ENCODE data around the gene GBX2.

The GBX2 gene

DNA sequence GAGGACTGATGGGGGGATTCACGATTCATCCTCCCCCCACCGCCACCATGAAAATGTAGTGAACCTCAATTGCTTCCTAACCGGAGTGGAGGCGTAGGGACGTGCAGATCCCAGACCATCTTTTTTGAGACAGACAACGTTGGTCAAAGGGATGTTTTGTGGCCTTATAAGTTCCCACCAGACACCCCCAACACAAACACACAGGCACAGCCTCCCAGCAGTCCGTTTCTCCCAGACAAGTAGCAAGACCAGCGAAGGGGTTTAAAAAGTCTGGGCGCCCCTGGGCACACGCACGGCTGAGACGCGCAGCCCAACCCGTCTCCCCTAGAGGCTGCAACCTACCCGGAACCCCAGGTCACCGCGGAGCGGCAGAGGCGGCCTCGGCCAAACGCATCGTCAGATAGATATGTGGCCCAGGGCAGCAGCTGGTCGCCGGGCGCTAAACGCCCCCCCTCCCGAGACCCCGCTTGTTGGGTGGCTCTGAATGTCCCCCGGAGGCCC, 1.3 kb downstream of the GBX2 start:
- Histone ChIP-seq H3K4me3 (ENCODE audit: low read depth, low read length) (peak overlapping the region; percentile 60), H3K27ac (ENCODE audit: low read depth, low read length) (no peak overlapping the region), H3K27me3 (ENCODE audit: insufficient read depth, low read length) (peaks cover 100% of the 10 kb centered on the region), H3K79me2 (ENCODE audit: control insufficient read depth, insufficient read depth, low read length, unreplicated experiment) (no peaks in the 10 kb centered on the region), H2AFZ (ENCODE audit: low read length, unreplicated experiment) (no peak overlapping the region), H3K4me1 (ENCODE audit: control insufficient read depth, insufficient read depth, low read length, unreplicated experiment) (peaks cover 5% of the 10 kb centered on the region), H3K36me3 (ENCODE audit: insufficient read depth, low read length) (no peaks in the 10 kb centered on the region)

DNA sequence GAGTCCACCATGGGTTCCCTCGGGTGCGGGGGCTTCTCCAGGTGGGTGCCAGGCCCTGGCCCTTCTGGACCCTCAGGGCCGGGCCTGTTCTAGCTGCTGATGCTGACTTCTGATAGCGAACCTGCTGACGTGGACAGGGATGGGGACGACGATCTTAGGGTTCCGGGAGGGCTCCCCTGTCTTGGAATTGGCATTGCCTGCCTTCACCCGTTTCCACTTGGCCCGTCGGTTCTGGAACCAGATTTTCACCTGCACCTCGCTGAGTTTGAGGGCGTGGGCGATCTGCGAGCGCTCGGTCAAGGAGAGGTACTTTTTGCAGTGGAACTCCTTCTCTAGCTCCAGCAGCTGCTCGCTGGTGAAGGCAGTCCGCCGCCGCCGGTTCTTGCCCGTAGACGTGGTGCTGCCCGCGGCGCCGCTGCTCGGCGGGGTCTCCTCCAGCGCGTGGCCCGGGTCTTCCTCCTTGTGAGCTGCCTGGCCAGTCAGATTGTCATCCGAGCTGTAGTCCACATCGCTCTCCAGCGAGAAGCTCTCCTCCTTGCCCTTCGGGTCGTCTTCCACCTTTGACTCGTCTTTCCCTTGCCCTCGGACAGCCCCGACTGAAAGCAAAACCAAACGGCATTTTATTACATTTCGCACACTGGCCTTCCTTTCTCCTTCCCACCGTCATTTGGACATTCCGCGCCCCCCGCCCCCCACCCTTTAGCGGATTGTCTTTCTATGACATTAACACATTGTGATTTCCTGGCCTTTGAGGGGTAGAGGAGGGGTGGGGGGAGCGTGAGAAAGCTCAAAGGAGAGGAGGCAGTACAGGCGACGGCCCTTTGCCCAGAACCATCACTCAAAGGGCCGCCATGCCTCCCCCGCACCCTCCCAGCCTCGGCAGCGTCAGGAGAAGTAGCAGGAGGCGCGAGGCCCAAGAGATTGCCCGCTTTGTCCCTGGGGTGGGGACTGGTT, 2.1 kb downstream of the GBX2 start:
- Histone ChIP-seq H3K27me3 (ENCODE audit: insufficient read depth, low read length) (peaks cover 100% of the 10 kb centered on the region), H2AFZ (ENCODE audit: low read length, unreplicated experiment) (no peak overlapping the region), H3K36me3 (ENCODE audit: insufficient read depth, low read length) (no peaks in the 10 kb centered on the region), H3K4me3 (ENCODE audit: low read depth, low read length) (peak overlapping the region; percentile 60), H3K27ac (ENCODE audit: low read depth, low read length) (no peak overlapping the region), H3K4me1 (ENCODE audit: control insufficient read depth, insufficient read depth, low read length, unreplicated experiment) (peaks cover 5% of the 10 kb centered on the region), H3K79me2 (ENCODE audit: control insufficient read depth, insufficient read depth, low read length, unreplicated experiment) (no peaks in the 10 kb centered on the region)

DNA sequence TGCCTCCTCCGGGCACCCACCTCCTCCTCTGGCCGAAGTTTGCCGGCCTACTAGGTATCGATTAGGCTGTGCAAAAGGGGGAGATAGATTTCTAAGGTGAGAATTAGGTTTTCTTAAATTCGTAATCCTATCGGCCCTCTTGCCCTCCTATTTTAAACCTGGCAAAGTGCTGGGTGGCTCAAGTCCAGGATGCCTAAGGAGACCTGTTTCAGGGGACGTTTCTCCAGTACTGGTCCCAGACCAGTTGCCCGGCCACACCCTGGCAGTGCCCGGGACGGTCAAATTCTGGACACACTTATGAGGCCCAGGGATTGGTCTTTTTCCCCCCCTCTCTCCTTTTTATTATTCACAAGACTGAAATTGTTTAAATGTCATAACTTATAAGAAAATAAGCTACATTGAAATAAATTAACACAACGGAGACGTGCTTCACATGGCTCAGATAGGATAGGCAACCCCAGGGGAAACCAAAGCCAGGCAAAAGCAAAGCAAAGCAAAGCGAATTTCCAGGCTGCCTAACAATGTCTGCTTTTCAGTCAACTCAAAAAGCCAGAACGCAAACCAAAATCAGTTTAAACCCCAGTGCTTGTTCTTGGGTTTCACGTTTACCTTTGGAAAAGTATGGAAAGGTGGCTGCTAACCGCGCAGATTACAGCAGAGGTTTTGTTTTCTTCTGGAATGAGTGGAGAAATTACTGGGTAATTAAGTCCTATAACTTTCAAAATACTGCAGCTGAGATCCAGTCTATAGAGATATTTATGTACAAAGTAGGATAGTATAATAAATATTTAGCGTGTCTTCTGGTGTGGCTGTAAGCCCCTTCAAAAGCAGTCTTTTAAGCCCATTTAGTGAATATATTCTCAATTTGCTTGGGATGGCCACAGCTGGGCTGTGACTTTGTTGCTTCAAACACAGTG, 3.0 kb downstream of the GBX2 start:
- H3K4me1 ChIP-seq (ENCODE audit: control insufficient read depth, insufficient read depth, low read length, unreplicated experiment) = peaks cover 5% of the 10 kb centered on the region
- no peak overlapping the region for H3K27ac ChIP-seq (ENCODE audit: low read depth, low read length)
- H3K79me2 ChIP-seq (ENCODE audit: control insufficient read depth, insufficient read depth, low read length, unreplicated experiment) = no peaks in the 10 kb centered on the region
- H3K27me3 ChIP-seq (ENCODE audit: insufficient read depth, low read length) = peaks cover 100% of the 10 kb centered on the region
- H2AFZ ChIP-seq (ENCODE audit: low read length, unreplicated experiment) = no peak overlapping the region
- H3K4me3 ChIP-seq (ENCODE audit: low read depth, low read length) = peak overlapping the region; percentile 67; the same call in 1 of the 2 replicates
- no peaks in the 10 kb centered on the region for H3K36me3 ChIP-seq (ENCODE audit: insufficient read depth, low read length)

DNA sequence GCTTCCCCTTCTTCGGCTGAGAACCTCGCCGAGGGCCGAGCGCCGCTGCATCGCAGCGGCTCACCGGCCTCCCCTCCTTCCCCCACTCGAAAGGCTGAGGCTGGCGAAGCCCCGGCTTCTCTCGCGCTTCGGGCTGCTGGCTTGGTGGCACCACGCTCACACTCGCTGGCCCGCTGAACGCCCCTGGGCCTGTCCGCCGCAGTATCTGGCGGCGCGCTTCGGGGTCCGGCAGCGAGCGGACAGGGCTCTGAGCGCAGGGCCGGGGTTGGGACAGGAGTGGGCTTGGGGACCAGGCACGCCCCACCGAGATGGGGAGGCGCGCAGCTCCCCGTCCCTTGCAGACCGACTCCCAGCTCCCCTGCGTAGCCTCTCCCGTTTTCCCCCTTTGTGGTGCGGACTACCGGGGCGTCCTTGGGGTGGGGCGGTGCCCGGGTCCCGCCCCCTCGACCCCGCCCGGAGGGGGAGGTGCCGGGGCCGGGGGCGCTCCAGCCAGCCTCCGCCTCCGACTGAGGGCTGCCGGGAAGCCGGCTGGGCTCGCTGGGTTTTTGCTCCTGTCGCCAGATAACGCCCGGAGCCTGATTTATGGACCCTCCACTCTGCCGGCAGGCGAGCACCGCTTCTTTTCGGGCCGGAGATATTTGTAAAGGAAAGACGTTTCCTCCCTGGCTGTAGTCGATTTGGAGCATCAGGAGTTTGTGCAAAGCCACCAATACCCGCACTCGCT, 3.8 kb downstream of the GBX2 start:
- peaks cover 100% of the 10 kb centered on the region for H3K27me3 ChIP-seq (ENCODE audit: insufficient read depth, low read length)
- H3K79me2 ChIP-seq (ENCODE audit: control insufficient read depth, insufficient read depth, low read length, unreplicated experiment) = no peaks in the 10 kb centered on the region
- no peaks in the 10 kb centered on the region for H3K36me3 ChIP-seq (ENCODE audit: insufficient read depth, low read length)
- H3K4me1 ChIP-seq (ENCODE audit: control insufficient read depth, insufficient read depth, low read length, unreplicated experiment) = peaks cover 5% of the 10 kb centered on the region
- H2AFZ ChIP-seq (ENCODE audit: low read length, unreplicated experiment) = peak overlapping the region; percentile 1
- H3K27ac ChIP-seq (ENCODE audit: low read depth, low read length) = no peak overlapping the region
- peak overlapping the region; percentile 67 for H3K4me3 ChIP-seq (ENCODE audit: low read depth, low read length)

DNA sequence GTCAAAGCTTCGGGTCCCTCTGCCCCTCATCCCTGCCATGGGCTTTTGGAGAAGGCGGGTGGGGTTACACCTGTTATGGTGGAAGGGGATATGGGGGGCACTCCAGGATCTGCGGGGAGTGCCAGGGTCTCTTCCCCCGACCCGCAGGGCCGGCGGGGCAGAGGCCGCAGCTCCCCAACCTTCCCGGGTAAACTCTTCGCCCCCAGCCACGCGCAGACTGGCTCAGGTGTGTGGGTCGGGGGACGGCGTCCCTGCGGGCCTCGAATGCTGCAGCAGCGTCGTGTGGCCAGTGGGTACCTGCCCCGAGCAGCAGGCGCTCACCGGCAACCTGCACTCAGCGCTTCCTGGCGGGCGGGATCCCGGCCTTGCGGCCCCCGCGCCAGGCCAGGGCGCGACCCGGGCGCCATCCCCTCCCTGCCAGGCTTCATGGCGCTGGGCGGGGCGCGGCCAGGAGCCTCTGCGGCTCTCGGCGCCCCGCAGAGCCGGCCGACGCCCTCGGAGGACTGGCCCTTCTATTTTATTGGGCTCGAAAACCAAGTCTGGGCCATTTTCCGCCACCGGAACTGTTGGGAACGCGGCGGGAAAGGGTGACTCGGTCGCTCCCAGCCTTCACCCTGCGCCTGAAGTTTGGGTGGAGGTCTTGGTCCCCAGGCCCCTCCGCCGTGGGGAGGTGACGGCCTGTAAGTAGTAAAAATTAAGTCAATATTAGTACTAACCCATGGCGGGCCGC, 4.5 kb downstream of the GBX2 start:
- H3K79me2 ChIP-seq (ENCODE audit: control insufficient read depth, insufficient read depth, low read length, unreplicated experiment) = no peaks in the 10 kb centered on the region
- H3K4me3 ChIP-seq (ENCODE audit: low read depth, low read length) = peak overlapping the region; percentile 67
- peaks cover 100% of the 10 kb centered on the region for H3K27me3 ChIP-seq (ENCODE audit: insufficient read depth, low read length)
- peak overlapping the region; percentile 1 for H2AFZ ChIP-seq (ENCODE audit: low read length, unreplicated experiment)
- no peaks in the 10 kb centered on the region for H3K36me3 ChIP-seq (ENCODE audit: insufficient read depth, low read length)
- no peak overlapping the region for H3K27ac ChIP-seq (ENCODE audit: low read depth, low read length)
- peaks cover 5% of the 10 kb centered on the region for H3K4me1 ChIP-seq (ENCODE audit: control insufficient read depth, insufficient read depth, low read length, unreplicated experiment)

DNA sequence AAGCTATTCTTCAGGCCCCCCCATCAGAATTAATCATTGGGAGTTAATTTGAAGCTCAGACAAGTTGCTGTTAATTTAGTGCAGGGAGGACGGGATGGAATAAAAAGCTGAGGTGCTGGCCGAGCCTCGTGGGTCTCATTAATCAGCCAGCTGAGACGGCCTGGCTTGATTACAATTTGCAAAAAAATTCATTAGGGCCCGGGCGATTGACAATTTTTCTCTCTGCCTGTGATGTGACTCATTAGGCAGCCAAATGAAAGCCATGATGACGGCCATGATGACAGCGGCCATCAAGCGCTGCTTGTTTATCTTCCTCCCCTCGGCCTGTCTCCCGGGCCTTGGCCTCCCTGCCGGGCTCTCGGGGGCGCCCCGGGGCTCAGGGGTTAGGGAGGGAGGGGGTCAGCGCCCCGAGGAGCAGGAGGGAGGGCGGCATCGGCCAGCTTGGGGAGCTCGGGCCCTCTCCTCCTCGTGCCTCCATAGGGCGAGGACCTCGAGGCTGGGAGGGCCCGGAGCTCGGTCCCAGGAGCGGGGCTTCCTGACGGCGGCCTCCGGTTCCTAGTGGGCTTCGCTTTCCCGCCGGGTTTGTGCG, 5.2 kb downstream of the GBX2 start:
- Histone ChIP-seq H3K4me1 (ENCODE audit: control insufficient read depth, insufficient read depth, low read length, unreplicated experiment) (peaks cover 5% of the 10 kb centered on the region), H2AFZ (ENCODE audit: low read length, unreplicated experiment) (no peak overlapping the region), H3K27ac (ENCODE audit: low read depth, low read length) (no peak overlapping the region), H3K27me3 (ENCODE audit: insufficient read depth, low read length) (peaks cover 100% of the 10 kb centered on the region), H3K36me3 (ENCODE audit: insufficient read depth, low read length) (no peaks in the 10 kb centered on the region), H3K4me3 (ENCODE audit: low read depth, low read length) (no peak overlapping the region), H3K79me2 (ENCODE audit: control insufficient read depth, insufficient read depth, low read length, unreplicated experiment) (no peaks in the 10 kb centered on the region)

DNA sequence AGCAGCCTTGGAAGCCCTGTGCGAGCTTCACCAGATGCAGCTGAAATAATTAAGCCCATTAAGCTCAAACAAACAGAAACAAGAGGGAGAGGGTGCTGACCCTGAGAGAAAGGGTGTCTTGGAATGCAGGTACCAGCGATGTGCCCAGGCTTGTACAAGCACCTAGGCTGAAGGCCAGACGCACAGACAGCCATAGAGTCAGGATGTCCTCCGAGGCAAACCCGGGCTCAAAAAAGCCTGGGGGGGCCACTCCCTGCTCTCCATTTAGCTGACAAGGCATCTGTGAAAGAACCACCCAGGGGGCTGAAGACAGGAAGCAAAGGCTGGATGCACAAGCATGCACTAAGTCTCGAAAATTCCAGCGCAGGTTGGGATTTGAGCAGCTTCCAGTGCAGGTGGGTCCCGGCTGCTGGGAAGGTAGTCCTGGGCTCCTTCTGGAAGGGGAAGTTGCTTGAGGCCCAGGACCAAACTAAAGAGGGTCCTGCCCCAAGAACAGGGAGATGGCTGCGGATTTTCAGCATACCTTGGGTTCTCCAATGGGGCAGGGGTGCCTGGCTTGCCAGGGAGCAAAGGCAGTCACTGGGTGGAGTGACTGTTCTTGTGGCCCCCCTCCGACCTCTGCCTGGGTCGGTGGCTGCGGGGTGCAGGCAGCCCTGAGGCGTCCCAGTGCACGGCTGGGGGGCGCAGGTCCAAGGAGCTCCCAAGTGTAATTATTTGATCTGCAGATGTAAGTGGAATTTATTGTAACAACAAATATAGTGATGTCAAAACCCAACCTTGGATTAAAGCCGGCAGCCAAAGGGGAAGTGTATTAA, 5.9 kb downstream of the GBX2 start:
- no peaks in the 10 kb centered on the region for H3K79me2 ChIP-seq (ENCODE audit: control insufficient read depth, insufficient read depth, low read length, unreplicated experiment)
- H3K27ac ChIP-seq (ENCODE audit: low read depth, low read length) = no peak overlapping the region
- H3K36me3 ChIP-seq (ENCODE audit: insufficient read depth, low read length) = no peaks in the 10 kb centered on the region
- peaks cover 100% of the 10 kb centered on the region for H3K27me3 ChIP-seq (ENCODE audit: insufficient read depth, low read length)
- peaks cover 5% of the 10 kb centered on the region for H3K4me1 ChIP-seq (ENCODE audit: control insufficient read depth, insufficient read depth, low read length, unreplicated experiment)
- H2AFZ ChIP-seq (ENCODE audit: low read length, unreplicated experiment) = no peak overlapping the region
- no peak overlapping the region for H3K4me3 ChIP-seq (ENCODE audit: low read depth, low read length)

DNA sequence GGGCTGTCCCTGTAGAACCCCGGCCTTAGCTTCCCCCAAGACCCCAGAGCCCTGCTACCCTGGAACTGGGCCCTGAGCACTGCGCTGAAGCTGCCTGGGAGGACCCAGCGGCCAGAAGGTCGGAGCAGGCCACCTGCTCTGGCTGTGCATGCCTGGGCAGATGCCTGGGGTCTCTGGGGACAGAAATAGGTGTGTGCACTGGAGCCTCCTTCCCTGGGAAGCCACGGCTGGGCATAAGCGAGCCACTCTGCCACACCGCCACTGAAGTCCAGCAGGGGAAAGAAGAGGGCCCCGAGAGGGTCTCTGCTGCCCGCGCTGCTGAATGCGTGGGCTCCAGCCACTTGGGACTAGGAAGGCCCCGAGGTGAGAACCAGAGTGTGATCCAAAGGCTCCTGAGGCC, 6.7 kb downstream of the GBX2 start:
- Histone ChIP-seq H3K4me1 (ENCODE audit: control insufficient read depth, insufficient read depth, low read length, unreplicated experiment) (peaks cover 5% of the 10 kb centered on the region), H3K79me2 (ENCODE audit: control insufficient read depth, insufficient read depth, low read length, unreplicated experiment) (no peaks in the 10 kb centered on the region), H3K27ac (ENCODE audit: low read depth, low read length) (no peak overlapping the region), H3K27me3 (ENCODE audit: insufficient read depth, low read length) (peaks cover 100% of the 10 kb centered on the region), H3K4me3 (ENCODE audit: low read depth, low read length) (no peak overlapping the region), H2AFZ (ENCODE audit: low read length, unreplicated experiment) (no peak overlapping the region), H3K36me3 (ENCODE audit: insufficient read depth, low read length) (no peaks in the 10 kb centered on the region)

DNA sequence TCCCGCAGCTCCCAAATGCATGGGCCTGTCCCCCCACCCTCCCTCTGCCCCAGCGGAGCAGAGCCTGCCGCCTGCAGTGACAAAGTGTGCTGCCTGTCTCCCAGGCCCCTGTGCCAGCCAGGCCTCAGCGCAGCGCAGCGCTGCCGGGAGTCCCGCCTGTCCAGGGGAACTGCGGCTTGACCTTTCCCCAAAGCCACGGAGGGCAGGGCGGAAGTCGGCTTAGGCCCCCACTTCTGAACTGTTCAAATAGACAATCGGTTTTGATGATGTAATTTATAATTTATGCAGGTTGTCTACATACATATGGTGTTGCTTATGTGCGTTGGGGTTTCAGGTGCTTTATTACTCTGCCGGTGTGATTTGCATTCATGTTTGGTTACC, 7.1 kb downstream of the GBX2 start:
- H3K4me1 ChIP-seq (ENCODE audit: control insufficient read depth, insufficient read depth, low read length, unreplicated experiment) = peaks cover 5% of the 10 kb centered on the region
- H3K36me3 ChIP-seq (ENCODE audit: insufficient read depth, low read length) = no peaks in the 10 kb centered on the region
- H2AFZ ChIP-seq (ENCODE audit: low read length, unreplicated experiment) = no peak overlapping the region
- no peak overlapping the region for H3K4me3 ChIP-seq (ENCODE audit: low read depth, low read length)
- no peaks in the 10 kb centered on the region for H3K79me2 ChIP-seq (ENCODE audit: control insufficient read depth, insufficient read depth, low read length, unreplicated experiment)
- no peak overlapping the region for H3K27ac ChIP-seq (ENCODE audit: low read depth, low read length)
- peaks cover 96% of the 10 kb centered on the region for H3K27me3 ChIP-seq (ENCODE audit: insufficient read depth, low read length)

Measured in ACC112 (cell line).